NCI-H69 (cell line): ENCODE results near the gene REP15.
"Not testable (repeated sequence)": the region's sequence is repeated elsewhere in the genome, so short reads cannot be mapped to it uniquely, and the experiment has no call there.

Source experiments
- DNase-seq: peaks from one replicate; lab custom pipeline; 2025; lab: John Stamatoyannopoulos, UW

The REP15 gene

DNA sequence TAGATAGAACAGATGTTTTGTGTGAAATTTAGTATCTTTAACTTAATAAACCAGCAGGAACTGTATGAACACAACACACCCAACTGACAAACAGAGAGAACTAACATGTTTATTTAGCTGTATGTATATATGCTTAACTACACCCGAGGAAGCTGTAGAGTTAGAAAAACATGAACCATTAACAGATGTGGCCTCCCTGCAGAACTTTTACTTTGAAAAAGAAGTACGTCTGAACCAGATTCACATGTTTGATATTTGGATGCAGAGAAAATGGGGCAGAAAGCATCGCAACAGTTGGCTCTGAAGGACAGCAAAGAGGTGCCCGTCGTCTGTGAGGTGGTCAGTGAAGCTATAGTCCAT lies at the start of gene REP15:
REP15 (plus strand) TSS at position 155 of the 360 bp plus-strand sequence; CDS start at position 271, 116 bp downstream.
- no peak for DNase-seq

DNA sequence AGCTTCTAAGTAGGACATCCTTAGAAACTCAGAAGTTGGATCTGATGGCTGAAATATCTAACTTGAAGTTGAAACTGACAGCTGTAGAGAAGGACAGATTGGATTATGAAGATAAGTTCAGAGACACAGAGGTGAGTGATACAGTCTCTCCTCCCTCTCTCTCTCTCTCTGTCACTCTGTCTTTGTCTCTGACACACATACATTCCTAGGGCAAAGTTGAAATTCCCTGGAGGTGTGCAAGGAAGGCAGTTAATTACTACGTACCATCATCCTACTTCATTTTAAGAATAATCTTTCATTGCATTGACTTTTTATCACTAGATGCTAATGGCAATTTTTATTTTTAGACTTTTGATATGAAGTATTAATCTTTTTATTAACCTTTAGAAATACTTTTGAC lies 46.2 kb upstream of the REP15 start:
- no peak for DNase-seq

DNA sequence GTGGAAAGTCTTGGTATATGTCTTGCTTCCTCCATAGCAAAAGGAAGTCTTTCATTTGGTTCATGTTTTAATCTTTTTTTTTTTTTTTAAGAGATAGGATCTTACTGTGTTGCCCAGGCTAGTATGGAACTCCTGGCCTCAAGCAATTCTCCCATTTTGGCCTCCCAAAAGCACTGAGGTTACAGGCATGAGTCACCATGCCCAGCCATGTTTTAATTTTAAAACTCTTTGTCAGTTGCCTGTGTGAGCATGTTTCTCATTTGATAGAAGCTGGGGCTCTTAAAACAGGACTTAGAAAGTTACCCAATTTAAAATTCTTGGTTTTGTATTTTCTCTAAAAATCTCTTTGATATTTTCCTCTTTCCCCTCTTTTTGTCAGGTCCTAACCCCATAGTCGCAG lies 45.0 kb upstream of the REP15 start:
- DNase-seq = no peak

GRCh38 chr12:27652174-27652763 lies 44.0 kb upstream of the REP15 start:
- peak; percentile 76 for DNase-seq

GRCh38 chr12:27653661-27654060 lies 42.6 kb upstream of the REP15 start:
- no peak for DNase-seq

DNA sequence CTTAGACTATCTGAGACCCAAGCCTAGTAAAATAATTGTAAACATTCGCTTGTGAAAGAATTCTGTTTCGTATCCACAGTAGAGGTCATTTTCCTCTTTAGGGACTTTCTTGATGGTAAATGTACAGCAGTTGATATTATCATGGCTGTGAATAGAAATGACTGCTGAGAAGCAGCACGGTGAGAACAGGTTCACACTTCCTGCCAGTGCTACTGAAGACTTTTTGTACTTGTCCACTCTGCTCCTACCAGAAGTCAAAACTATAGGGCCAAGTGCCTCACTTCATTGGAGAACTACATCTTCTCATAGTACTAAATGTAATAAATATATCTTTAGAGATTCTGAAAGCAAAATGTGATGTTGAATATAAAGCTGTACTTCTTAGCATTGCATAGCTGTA lies 40.8 kb upstream of the REP15 start:
- not testable (repeated sequence) for DNase-seq

DNA sequence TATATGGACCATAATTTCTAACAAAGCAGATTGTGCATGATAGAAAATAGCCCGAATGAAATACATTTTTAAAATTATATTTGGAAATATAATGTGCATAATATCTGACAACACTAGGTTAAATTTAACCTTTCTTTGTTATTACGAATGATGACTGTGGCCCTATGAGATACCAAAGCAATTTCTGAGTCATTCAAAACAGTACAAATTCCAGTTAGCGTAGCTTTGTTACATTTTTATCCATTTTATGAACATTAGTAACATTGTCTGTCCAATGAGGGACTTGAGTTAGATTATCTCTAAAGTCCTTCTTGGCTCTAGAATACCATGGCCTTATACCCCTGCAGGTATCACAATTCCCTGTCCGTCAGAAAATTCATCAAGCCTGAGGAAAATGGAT lies 39.0 kb upstream of the REP15 start:
- DNase-seq = no peak

- DNase-seq = no peak
Measured at GRCh38 chr12:27665704-27666103, 30.5 kb upstream of the REP15 start.

GRCh38 chr12:27666510-27666909 lies 29.7 kb upstream of the REP15 start:
- DNase-seq = no peak

GRCh38 chr12:27667540-27667939 lies 28.7 kb upstream of the REP15 start:
- no peak for DNase-seq

DNA sequence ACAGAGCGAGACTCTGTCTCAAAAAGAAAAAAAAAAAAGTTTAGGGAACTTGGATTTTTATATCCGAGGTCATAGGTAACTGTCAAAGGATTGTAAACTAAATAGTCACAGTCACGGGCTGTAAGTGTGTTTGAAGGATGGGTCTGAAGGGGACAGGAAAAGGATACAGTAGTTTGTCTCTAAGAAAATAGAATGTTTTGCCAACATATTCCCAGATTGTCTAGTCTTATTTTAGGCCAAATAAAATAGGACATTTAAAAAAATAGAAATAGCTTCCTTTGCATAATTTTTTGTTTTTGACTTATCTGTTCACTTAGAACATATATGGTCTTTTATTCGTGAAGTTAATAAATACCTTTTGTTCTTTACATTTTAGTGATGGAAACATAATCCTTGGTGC lies 24.2 kb upstream of the REP15 start:
- DNase-seq = no peak

GRCh38 chr12:27672643-27673042 lies 23.6 kb upstream of the REP15 start:
- no peak for DNase-seq

DNA sequence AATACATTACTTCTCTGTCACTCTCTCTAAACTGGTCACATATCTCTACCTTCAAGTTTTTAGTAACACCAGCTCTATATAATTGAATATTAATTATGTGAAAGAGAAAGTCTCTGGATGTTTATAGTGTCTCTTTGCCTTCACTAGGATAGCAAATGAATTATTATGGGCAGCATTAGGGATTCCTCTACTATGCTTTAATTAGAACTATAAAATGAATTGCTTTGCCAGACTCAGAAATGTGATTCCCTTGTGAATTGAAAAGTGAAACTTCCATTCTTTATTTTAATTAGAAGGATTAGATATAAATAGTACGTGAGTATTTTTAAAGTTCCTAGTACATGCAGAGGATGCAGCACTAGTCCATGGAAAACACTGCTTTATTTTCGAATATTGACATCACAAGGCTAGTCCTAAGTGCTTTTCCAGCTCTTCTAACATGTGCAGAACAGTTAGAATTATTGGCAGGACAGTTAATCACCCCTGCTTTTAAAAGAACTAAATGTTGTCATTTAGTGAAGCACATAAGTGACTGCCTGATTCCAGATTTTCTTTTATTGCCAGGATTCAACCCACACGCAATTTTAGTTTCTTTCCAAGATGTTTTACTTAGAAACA lies 23.0 kb upstream of the REP15 start:
- no peak for DNase-seq

DNA sequence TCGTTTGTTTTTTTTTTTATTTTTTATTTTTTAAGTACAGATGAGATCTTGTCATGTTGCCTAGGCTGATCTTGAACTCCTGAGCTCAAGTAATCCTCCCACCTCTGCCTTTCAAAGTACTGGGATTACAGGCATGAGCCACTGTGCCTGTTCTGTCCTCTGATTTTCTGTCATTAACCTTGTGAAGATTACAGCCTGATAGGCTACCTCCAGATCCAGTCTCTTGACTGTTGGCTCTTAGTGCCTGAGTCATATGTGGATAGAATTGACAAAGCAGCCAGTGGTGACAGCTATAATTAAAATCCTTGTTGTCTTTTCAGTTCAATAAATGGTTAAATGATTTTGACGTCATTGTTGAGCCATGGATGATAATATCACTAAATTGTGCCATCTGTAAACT lies 21.3 kb upstream of the REP15 start:
- DNase-seq = no peak

DNA sequence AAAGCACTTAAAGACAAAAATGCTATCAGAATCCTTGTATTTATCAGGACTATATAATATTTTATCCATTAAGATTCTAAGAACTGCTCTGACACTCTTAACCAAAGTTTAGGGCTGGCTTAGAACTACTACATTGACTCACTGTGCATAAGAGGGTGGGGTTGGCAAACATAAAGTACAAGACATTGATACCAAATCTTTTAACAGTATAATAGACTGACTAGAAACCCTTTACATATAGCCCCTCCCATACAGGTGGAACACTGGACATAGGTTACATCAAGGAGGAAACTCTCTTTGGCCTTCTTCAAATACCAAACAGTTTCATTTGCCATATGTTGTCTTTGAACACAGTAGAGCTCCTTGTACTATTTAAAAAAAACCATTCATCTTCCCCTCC lies 15.6 kb upstream of the REP15 start:
- DNase-seq = no peak

- no peak for DNase-seq
Measured at GRCh38 chr12:27682534-27682933, 13.7 kb upstream of the REP15 start.

- DNase-seq = no peak
Measured at GRCh38 chr12:27685274-27685673, 11.0 kb upstream of the REP15 start.

DNA sequence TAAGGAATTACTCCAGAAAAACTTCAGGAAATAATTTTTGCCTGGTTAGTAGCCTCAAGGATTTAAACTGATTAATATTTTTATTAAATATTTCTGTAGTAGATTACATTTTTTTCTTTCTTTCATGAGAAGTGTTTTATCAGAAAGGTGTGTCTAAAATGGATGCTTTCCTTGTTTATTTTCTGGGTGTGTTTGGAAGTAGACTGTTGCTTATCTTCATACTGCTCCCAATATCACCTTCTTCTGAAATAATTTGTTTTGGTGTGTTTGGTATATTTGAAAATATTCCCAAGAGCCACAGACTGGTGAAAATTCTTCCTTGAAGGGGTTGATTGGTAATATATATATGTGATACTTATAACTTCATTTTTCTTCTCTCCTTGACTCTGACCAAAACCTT lies 10.1 kb upstream of the REP15 start:
- no peak for DNase-seq

DNA sequence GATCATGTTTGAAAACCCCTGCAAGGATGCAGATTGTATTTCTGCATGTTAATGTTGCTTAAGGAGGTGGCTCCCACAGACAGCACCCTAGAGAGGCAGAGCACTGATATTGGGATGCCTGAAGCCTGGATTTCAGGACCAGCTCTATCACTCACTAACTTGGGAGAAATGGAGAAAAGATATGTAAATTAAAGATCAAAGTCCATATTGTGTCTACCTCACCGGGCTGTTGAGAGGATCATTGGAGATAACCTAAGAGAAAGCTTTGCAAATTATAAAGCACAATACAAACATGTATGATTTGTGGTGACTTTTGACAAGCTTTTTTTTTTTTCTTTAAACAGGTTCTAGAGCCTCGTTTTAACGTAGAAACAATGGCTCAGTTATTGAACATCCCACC lies 7.6 kb upstream of the REP15 start:
- no peak for DNase-seq

GRCh38 chr12:27689558-27690180 lies 6.6 kb upstream of the REP15 start:
- no peak for DNase-seq

DNA sequence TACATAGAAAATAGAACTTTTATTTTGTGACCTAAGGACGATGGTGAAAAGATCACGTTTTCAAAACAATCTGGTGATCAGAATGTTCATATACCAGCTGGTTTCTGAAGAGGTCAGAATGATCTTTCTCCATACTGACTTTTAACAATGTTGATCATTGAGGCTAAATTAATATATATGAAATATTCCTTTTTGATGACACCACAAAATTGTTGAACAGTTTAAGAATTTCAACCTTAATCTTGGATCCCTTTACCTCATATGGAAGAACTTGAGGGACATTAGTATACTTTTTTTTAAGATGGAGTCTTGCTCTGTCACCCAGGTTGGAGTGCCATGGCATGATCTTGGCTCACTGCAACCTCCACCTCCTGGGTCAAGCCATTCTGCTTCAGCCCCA lies 2.8 kb upstream of the REP15 start:
- DNase-seq = no peak

DNA sequence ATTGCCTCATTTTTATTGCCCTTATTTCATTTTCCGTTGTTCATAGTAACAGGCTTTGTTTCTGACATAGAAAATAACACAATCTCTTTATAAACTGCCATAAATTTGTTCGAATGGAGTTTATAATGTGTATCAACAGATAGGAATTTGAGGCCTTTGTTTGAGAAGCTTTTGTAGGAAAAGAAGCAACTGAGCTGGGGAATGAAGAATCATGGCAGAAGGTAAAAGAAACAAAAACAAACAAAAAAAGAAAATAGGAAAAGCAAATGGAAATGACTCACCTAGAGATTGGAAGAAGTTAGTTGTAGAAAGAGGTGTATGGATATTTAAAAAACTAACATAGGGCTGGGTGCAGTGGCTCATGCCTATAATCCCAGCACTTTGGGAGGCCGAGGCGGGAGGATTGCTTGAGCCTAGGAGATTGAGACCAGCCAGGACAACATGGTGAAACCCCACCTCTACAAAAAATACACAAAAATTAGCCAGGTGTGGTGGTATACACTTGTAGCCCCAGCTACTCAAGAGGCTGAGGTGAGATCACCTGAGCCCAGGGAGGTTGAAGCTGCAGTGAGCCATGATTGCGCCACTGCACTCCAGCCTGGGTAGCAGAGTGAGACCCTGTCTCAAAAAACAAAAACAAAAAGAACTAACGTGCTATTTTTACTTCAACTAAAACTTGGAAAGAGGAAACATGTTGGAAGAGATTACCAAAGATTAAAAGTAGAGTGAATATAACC lies 523 bp upstream of the REP15 start:
- DNase-seq = no peak

- DNase-seq = no peak
Measured at GRCh38 chr12:27696864-27697564, 767 bp downstream of the REP15 start.
